Skeletal muscle tissue (tissue), 4 donors: Measurements from ENCODE around the gene RPP25. TPM values are rescaled to one million over a fixed set of nuclear protein-coding genes. Genes with fewer than 3 reads are reported as not detected.
A peak's percentile ranks its signal among the peaks of the same experiment; 100 is the strongest.
"Not testable (repeated sequence)": the region's sequence is repeated elsewhere in the genome, so short reads cannot be mapped to it uniquely, and the experiment has no call there.

Source experiments
- H3K27ac ChIP-seq: one replicate; pipeline ENCODE4 v1.7.0; 2013; ENCODE audit warnings: mild to moderate bottlenecking, low read depth, low read length, inconsistent platforms
- H3K27me3 ChIP-seq, 3 donors: one replicate each; pipeline ENCODE4 v1.7.0; 2013; ENCODE audit warnings: low read length in 3 of 3; ENCODE audit not compliant: control insufficient read depth in 3 of 3, insufficient read depth in 3 of 3
- H3K36me3 ChIP-seq, 3 donors: one replicate each; pipeline ENCODE4 v1.7.0; 2013; ENCODE audit warnings: low read length in 3 of 3; ENCODE audit not compliant: control insufficient read depth in 3 of 3, insufficient read depth in 3 of 3
- H3K4me1 ChIP-seq, 3 donors: one replicate each; pipeline ENCODE4 v1.7.0; 2013; ENCODE audit warnings: low read length in 3 of 3, mild to moderate bottlenecking in 3 of 3; ENCODE audit not compliant: control insufficient read depth in 3 of 3, insufficient read depth in 3 of 3
- H3K4me3 ChIP-seq, 3 donors: one replicate each; pipeline ENCODE4 v1.7.0; 2013; ENCODE audit warnings: low read length in 3 of 3
- H3K9ac ChIP-seq, 3 donors: one replicate each; pipeline ENCODE4 v1.7.0; 2013; ENCODE audit warnings: low read length in 3 of 3, mild to moderate bottlenecking in 3 of 3, moderate library complexity in 2 of 3, low read depth in 1 of 3
- H3K9me3 ChIP-seq, 3 donors: one replicate each; pipeline ENCODE4 v1.7.0; 2013; ENCODE audit warnings: low read length in 3 of 3; ENCODE audit not compliant: control insufficient read depth in 3 of 3
- total RNA-seq: library from RNA; depleted of rRNA; stranded (reverse); fragments of >200 nt; gene quantifications from one replicate; pipeline ENCODE4 v1.2.3, GENCODE V29; 2014
- donor health status: Osteomylitis.

RPP25 gene
- total RNA-seq, 1 donor from 2014 or later = 1.0 TPM

DNA sequence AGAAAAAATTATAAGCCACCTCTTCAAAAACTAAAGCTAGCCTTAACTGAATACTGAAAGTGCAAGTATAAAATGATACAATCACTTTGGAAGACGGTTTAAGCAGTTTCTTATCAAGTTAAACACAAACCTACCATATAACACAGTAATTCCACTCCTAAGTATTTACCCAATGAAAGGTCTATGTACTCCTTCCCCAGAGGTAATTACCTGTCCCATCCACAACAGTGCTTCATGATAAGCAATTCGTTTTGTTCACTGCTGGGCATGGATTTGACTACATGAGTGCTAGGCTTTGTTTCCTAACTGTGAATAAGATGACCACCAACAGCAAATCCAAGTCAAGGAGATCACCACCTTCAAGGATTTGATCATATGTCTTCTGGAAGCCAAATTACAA is 23.0 kb downstream of the RPP25 start:
- Histone ChIP-seq H3K4me3 (no peak overlapping the region), H3K4me1 (peaks cover 8 to 21% (median 12%) of the 10 kb centered on the region in 3 donors), H3K27ac (no peak overlapping the region), H3K9me3 (no peaks in the 10 kb centered on the region), H3K27me3 (no peaks in the 10 kb centered on the region), H3K36me3 (peaks cover 7 to 12% (median 12%) of the 10 kb centered on the region in 3 donors), H3K9ac (no peak overlapping the region)

DNA sequence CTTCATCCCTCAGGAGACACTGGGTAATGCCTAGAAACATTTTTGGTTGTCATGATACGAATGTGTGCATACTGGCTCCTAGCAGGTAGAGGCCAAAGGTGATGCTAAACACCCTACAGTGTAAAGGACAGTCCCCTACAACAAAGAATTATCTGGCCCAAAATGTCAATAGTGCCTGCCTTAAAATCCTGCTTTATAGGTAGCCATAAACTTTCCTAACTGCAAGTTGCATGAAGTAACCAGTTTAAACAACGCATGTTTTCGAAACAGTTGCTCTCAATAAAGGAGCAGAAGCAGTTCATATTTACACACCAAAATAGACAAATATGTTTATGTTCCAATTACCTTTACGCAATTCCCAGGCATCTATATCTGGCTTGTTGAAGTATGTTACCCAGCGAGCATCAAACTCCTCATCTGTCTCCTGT is 27.8 kb downstream of the RPP25 start:
- Histone ChIP-seq H3K27me3 (no peaks in the 10 kb centered on the region), H3K36me3 (peaks cover 19 to 33% (median 29%) of the 10 kb centered on the region in 3 donors), H3K27ac (no peak overlapping the region)

GRCh38 chr15:74924525-74924924 is 32.0 kb downstream of the RPP25 start:
- Histone ChIP-seq H3K36me3 (peaks cover 41 to 56% (median 51%) of the 10 kb centered on the region in 3 donors), H3K27me3 (no peaks in the 10 kb centered on the region), H3K4me1 (no peaks in the 10 kb centered on the region), H3K4me3 (no peak overlapping the region), H3K27ac (no peak overlapping the region), H3K9me3 (no peaks in the 10 kb centered on the region), H3K9ac (no peak overlapping the region)

More for the DNA sequence above, 27.8 kb downstream of the RPP25 start:
- Histone ChIP-seq H3K4me1 (no peaks in the 10 kb centered on the region), H3K9ac (no peak overlapping the region), H3K9me3 (no peaks in the 10 kb centered on the region), H3K4me3 (no peak overlapping the region)

- H3K27me3 ChIP-seq = no peaks in the 10 kb centered on the region
- no peaks in the 10 kb centered on the region for H3K4me1 ChIP-seq
- H3K9ac ChIP-seq = no peak overlapping the region
- no peaks in the 10 kb centered on the region for H3K9me3 ChIP-seq
- no peak overlapping the region for H3K4me3 ChIP-seq
- H3K27ac ChIP-seq = no peak overlapping the region
- H3K36me3 ChIP-seq = peaks cover 50 to 58% (median 54%) of the 10 kb centered on the region in 3 donors
These were observed 36.1 kb downstream of the RPP25 start for GRCh38 chr15:74920456-74920855.

DNA sequence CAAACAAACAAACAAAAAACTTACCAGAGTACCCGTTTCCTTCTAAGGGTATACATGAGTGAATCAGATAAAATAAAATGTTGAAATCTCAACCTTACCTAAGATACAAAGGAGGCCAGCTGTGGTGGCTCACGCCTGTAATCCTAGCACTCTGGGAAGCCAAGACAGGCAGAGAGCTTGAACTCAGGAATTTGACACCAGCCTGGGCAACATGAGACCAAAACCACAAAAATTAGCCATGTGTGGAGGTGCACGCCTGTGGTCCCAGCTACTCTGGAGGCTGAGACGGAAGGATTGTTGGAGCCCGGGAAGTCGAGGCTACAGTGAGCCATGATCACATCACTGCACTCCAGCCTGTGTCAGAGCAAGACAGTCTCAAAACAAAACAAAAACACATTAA is 38.9 kb downstream of the RPP25 start:
- Histone ChIP-seq H3K27ac (no peak overlapping the region), H3K9ac (no peak overlapping the region), H3K9me3 (no peaks in the 10 kb centered on the region), H3K4me1 (no peaks in the 10 kb centered on the region), H3K4me3 (no peak overlapping the region), H3K27me3 (no peaks in the 10 kb centered on the region), H3K36me3 (peaks cover 44 to 53% (median 53%) of the 10 kb centered on the region in 3 donors)

DNA sequence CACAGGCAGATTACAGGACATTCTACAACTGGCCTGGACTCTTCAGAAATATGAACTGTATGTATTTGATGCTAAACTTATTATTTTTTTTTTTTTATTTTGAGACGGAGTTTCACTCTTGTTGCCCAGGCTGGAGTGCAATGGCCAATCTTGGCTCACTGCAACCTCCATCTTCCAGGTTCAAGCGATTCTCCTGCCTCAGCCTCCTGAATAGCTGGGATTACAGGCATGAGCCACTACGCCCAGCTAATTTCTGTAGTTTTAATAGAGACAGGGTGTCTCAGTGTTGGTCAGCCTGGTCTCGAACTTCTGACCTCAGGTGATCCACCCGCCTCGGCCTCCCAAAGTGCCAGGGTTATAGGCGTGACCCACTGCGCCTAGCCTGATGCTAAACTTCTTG is 42.8 kb downstream of the RPP25 start:
- peaks cover 27 to 42% (median 40%) of the 10 kb centered on the region in 3 donors for H3K36me3 ChIP-seq
- not testable (repeated sequence) for H3K4me1 ChIP-seq, H3K9me3 ChIP-seq, H3K27ac ChIP-seq, H3K4me3 ChIP-seq, H3K9ac ChIP-seq, H3K27me3 ChIP-seq

GRCh38 chr15:74913041-74913440 is 43.5 kb downstream of the RPP25 start:
- Histone ChIP-seq H3K27ac (no peak overlapping the region), H3K4me3 (no peak overlapping the region), H3K9ac (no peak overlapping the region), H3K4me1 (peaks cover 0 to 2% (median 0%) of the 10 kb centered on the region in 3 donors), H3K27me3 (no peaks in the 10 kb centered on the region), H3K9me3 (no peaks in the 10 kb centered on the region), H3K36me3 (peaks cover 21 to 36% (median 34%) of the 10 kb centered on the region in 3 donors)

- H3K27me3 ChIP-seq = no peaks in the 10 kb centered on the region
- peaks cover 18 to 27% (median 24%) of the 10 kb centered on the region in 3 donors for H3K4me1 ChIP-seq
- no peak overlapping the region for H3K27ac ChIP-seq
- no peaks in the 10 kb centered on the region for H3K9me3 ChIP-seq
- no peak overlapping the region for H3K9ac ChIP-seq
- no peak overlapping the region for H3K4me3 ChIP-seq
- H3K36me3 ChIP-seq = peaks cover 16 to 28% (median 24%) of the 10 kb centered on the region in 3 donors
These were observed 47.9 kb downstream of the RPP25 start for GRCh38 chr15:74908635-74909034.

- peak overlapping the region; percentile 94 for H3K27ac ChIP-seq
- peaks cover 24 to 31% (median 30%) of the 10 kb centered on the region in 3 donors for H3K36me3 ChIP-seq
- H3K4me3 ChIP-seq = peak overlapping the region; percentile 92 to 98 (median 94)
- H3K9me3 ChIP-seq = no peaks in the 10 kb centered on the region
- no peaks in the 10 kb centered on the region for H3K27me3 ChIP-seq
- H3K4me1 ChIP-seq = peaks cover 18 to 30% (median 24%) of the 10 kb centered on the region in 3 donors
- H3K9ac ChIP-seq = peak overlapping the region; percentile 92 to 99 (median 97)
These were observed 49.3 kb downstream of the RPP25 start for GRCh38 chr15:74907163-74907870.

GRCh38 chr15:74906450-74907162 is 50.0 kb downstream of the RPP25 start, which contains the start of gene FAM219B:
Gene FAM219B (minus strand): TSS chr15:74906851. CDS start chr15:74906800, 51 bp downstream.
- peak within 1 kb of the TSS; percentile 94 for H3K27ac ChIP-seq
- H3K9me3 ChIP-seq = no peaks in the 10 kb centered on the region
- H3K4me1 ChIP-seq = peaks cover 21 to 30% (median 24%) of the 10 kb centered on the region in 3 donors
- H3K4me3 ChIP-seq = peak within 1 kb of the TSS; percentile 92 to 98 (median 94)
- H3K36me3 ChIP-seq = peaks cover 29 to 34% (median 30%) of the 10 kb centered on the region in 3 donors
- no peaks in the 10 kb centered on the region for H3K27me3 ChIP-seq
- H3K9ac ChIP-seq = peak within 1 kb of the TSS; percentile 92 to 99 (median 97)
